ENCODE measurements around the gene GFRA3.

DNA sequence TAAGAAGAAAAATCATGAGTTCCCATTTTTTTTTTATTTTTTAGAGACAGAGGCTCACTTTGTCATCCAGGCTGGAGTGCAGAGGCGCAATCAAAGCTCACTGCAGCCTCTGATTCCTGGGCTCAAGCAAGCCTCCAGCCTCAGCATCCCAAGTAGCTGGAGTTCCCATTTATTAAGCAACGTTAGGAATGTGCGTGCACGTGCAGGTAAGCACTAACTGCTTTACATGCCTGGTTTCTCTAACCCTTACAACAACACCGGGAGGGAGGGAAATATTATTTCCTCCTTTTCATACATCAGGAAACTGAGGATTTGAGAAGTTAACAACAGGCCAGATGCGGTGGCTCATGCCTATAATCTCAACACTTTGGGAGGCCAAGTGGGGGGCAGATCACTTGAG, 45.0 kb downstream of the GFRA3 start:
- no peak for TF ChIP-seq CTCF (IDR thresholded peaks at IDR 0.05)
- no peak for TF ChIP-seq POLR2A (IDR thresholded peaks at IDR 0.05)

Measured in prostate gland (tissue), 2 donors.